DOHH2 (cell line): Measurements from ENCODE around the gene MYH16.
"Not testable (repeated sequence)": the region's sequence is repeated elsewhere in the genome, so short reads cannot be mapped to it uniquely, and the experiment has no call there.

Source experiments
- H3F3A ChIP-seq: fragments of 200-600 bp; sonication (generic), shearing (Covaris generic); 2 replicates; pipeline ENCODE4 v1.6.0; 2016; ENCODE audit warnings: antibody characterized with exemption, mild to moderate bottlenecking; ENCODE audit not compliant: control insufficient read depth, insufficient read depth
- H3K27ac ChIP-seq: fragments of 200-600 bp; sonication (generic); 2 replicates; pipeline ENCODE4 v1.5.1; 2014; ENCODE audit warnings: low read depth, mild to moderate bottlenecking, low read length, moderate library complexity
- H3K27me3 ChIP-seq: fragments of 200-600 bp; sonication (generic); 2 replicates; pipeline ENCODE4 v1.6.1; 2014; ENCODE audit warnings: mild to moderate bottlenecking, low read length, mixed read lengths; ENCODE audit not compliant: control insufficient read depth
- H3K36me3 ChIP-seq: fragments of 200-600 bp; sonication (generic); 2 replicates; pipeline ENCODE4 v1.6.1; 2014; ENCODE audit warnings: mild to moderate bottlenecking, low read length, moderate library complexity, mixed read lengths; ENCODE audit not compliant: control insufficient read depth
- H3K4me1 ChIP-seq: fragments of 200-600 bp; sonication (generic); 2 replicates; pipeline ENCODE4 v1.6.1; 2014; ENCODE audit warnings: mild to moderate bottlenecking, low read length, mixed read lengths; ENCODE audit not compliant: control insufficient read depth
- H3K4me2 ChIP-seq: fragments of 200-600 bp; sonication (generic); 2 replicates; pipeline ENCODE4 v1.6.0; 2014; ENCODE audit warnings: mild to moderate bottlenecking, low read length, moderate library complexity
- H3K4me3 ChIP-seq: fragments of 200-600 bp; sonication (generic); 2 replicates; pipeline ENCODE4 v1.5.1; 2014; ENCODE audit warnings: mild to moderate bottlenecking, low read length, mixed read lengths
- H3K79me2 ChIP-seq: fragments of 200-600 bp; sonication (generic); 2 replicates; pipeline ENCODE4 v1.6.1; 2014; ENCODE audit warnings: mild to moderate bottlenecking, low read length, mixed read lengths; ENCODE audit not compliant: control insufficient read depth
- H3K9me2 ChIP-seq: fragments of 200-600 bp; sonication (generic); replicated peaks from 2 replicates; pipeline ENCODE4 v1.6.1; 2014; ENCODE audit warnings: mild to moderate bottlenecking, low read length, mixed read lengths; ENCODE audit not compliant: control insufficient read depth
- H3K9me3 ChIP-seq: fragments of 200-600 bp; sonication (generic); 2 replicates; pipeline ENCODE4 v1.6.1; 2014; ENCODE audit warnings: antibody characterized with exemption, low read length, mixed read lengths; ENCODE audit not compliant: control insufficient read depth, insufficient read depth
- H4K20me1 ChIP-seq: fragments of 200-600 bp; sonication (generic); 2 replicates; pipeline ENCODE4 v1.6.0; 2014; ENCODE audit warnings: low read depth, mild to moderate bottlenecking, antibody characterized with exemption, low read length, moderate library complexity; ENCODE audit not compliant: control insufficient read depth, insufficient read depth
- CTCF ChIP-seq: fragments of 200-600 bp; sonication (generic); IDR thresholded peaks from one replicate; pipeline ENCODE4 v1.5.1; 2014; ENCODE audit warnings: antibody characterized with exemption, mild to moderate bottlenecking, low read depth, low read length; ENCODE audit not compliant: poor library complexity, severe bottlenecking
- EZH2phosphoT487 ChIP-seq: fragments of 200-600 bp; sonication (generic); IDR thresholded peaks from 2 replicates; pipeline ENCODE4 v1.6.1; 2017; ENCODE audit warnings: borderline replicate concordance, mild to moderate bottlenecking, antibody characterized with exemption, low read length, moderate library complexity, mixed read lengths

The MYH16 gene

GRCh38 chr7:99325592-99326407, 53.2 kb downstream of the MYH16 start, which contains the start of gene ARPC1A:
Gene ARPC1A, plus strand, starts transcription at chr7:99325898. Its CDS starts 7,456 bp downstream, at chr7:99333354.
- Histone ChIP-seq H3K4me3 (peak within 1 kb of the TSS; percentile 84), H3K4me2 (peak within 1 kb of the TSS; percentile 74), H4K20me1 (peaks cover 29% of the 10 kb centered on the region), H3K79me2 (peaks cover 69% of the 10 kb centered on the region), H3K4me1 (peaks cover 46% of the 10 kb centered on the region), H3K27ac (peak within 1 kb of the TSS; percentile 46), H3K9me2 (no peaks in the 10 kb centered on the region), H3K36me3 (peaks cover 28% of the 10 kb centered on the region), H3K27me3 (no peaks in the 10 kb centered on the region), H3K9me3 (no peaks in the 10 kb centered on the region), H3F3A (no peaks in the 10 kb centered on the region; the same call in 1 of the 2 replicates)
- TF ChIP-seq CTCF (peak; percentile 23), EZH2phosphoT487 (no peak)

- H3K9me3 ChIP-seq = no peaks in the 10 kb centered on the region
- H3K4me3 ChIP-seq = peak overlapping the region; percentile 84
- peak overlapping the region; percentile 46 for H3K27ac ChIP-seq
- H3F3A ChIP-seq = no peaks in the 10 kb centered on the region; the same call in 1 of the 2 replicates
- no peaks in the 10 kb centered on the region for H3K27me3 ChIP-seq
- peaks cover 34% of the 10 kb centered on the region for H3K36me3 ChIP-seq
- TF ChIP-seq EZH2phosphoT487 (no peak), CTCF (no peak)
- no peaks in the 10 kb centered on the region for H3K9me2 ChIP-seq
- H3K79me2 ChIP-seq = peaks cover 75% of the 10 kb centered on the region
- peaks cover 29% of the 10 kb centered on the region for H4K20me1 ChIP-seq
- H3K4me2 ChIP-seq = peak overlapping the region; percentile 74
- peaks cover 46% of the 10 kb centered on the region for H3K4me1 ChIP-seq
Observed at GRCh38 chr7:99326408-99326782, 53.8 kb downstream of the MYH16 start.

DNA sequence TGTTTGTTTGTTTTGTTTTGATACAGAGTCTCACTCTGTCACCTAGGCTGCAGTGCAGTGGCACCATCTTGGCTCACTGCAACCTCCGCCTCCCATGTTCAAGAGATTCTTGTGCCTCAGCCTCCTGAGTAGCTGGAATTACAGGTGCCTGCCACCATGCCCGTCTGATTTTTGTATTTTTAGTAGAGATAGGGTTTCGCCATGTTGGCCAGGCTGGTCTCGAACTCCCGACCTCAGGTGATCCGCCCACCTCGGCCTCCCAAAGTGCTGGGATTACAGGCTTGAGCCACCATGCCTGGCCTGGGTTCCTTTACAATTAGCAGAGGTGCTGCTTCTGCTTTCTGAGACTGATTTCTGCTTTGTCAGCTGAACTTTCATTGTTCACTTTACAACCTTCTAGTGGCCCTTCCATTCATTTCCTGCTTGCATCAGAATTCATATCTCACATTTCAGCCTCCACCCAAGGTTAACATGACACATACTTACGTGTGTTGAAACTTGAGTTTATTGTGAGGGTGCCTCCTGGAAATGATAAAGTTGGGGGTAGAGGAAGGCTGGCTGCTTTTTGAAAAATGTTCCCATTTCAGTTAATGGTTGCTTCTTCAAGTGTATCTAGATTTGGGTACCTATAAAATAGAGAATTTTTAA, 57.8 kb downstream of the MYH16 start:
- Histone ChIP-seq H3K36me3 (peaks cover 54% of the 10 kb centered on the region), H4K20me1 (peaks cover 29% of the 10 kb centered on the region), H3K79me2 (peaks cover 88% of the 10 kb centered on the region), H3K4me1 (peaks cover 40% of the 10 kb centered on the region)
- H3K27me3 ChIP-seq, H3K4me3 ChIP-seq, H3K9me3 ChIP-seq, H3F3A ChIP-seq, H3K9me2 ChIP-seq, H3K27ac ChIP-seq, H3K4me2 ChIP-seq: not testable (repeated sequence)

- Histone ChIP-seq H3K4me1 (peaks cover 40% of the 10 kb centered on the region), H3K4me2 (no peak overlapping the region), H4K20me1 (peaks cover 29% of the 10 kb centered on the region), H3K36me3 (peaks cover 56% of the 10 kb centered on the region), H3K27ac (no peak overlapping the region), H3K27me3 (no peaks in the 10 kb centered on the region), H3K9me3 (no peaks in the 10 kb centered on the region), H3F3A (no peaks in the 10 kb centered on the region; the same call in 1 of the 2 replicates), H3K4me3 (no peak overlapping the region), H3K79me2 (peaks cover 83% of the 10 kb centered on the region), H3K9me2 (no peaks in the 10 kb centered on the region)
- TF ChIP-seq CTCF = no peak
- no peak for TF ChIP-seq EZH2phosphoT487
Observed at GRCh38 chr7:99331002-99331401, 58.4 kb downstream of the MYH16 start.
